ENCODE data around the gene HELZ.

GRCh38 chr17:67055811-67056745 lies 188.9 kb downstream of the HELZ start:
- no peak for TF ChIP-seq RAD21 (IDR thresholded peaks at IDR 0.05)
- no peak for TF ChIP-seq CTCF (IDR thresholded peaks at IDR 0.05; ENCODE audit: low read depth, low read length, missing input control)
- no peak for TF ChIP-seq TAF1 (conservative IDR thresholded peaks at IDR 0.05)
- TF ChIP-seq SP1 (IDR thresholded peaks at IDR 0.05) = no peak
- TF ChIP-seq YY1 (IDR thresholded peaks at IDR 0.05) = no peak
- no peak for TF ChIP-seq GABPA (IDR thresholded peaks at IDR 0.05 in 1 of 2, conservative IDR thresholded peaks at IDR 0.05 in 1 of 2)
- TF ChIP-seq MAX (IDR thresholded peaks at IDR 0.05) = no peak
- TF ChIP-seq REST (IDR thresholded peaks at IDR 0.05) = no peak
- no peak for TF ChIP-seq ZBTB33 (IDR thresholded peaks at IDR 0.05)
- TF ChIP-seq EGR1 (IDR thresholded peaks at IDR 0.05; ENCODE audit: low read depth in 2 of 2) = no peak
- TF ChIP-seq JUND (IDR thresholded peaks at IDR 0.05) = no peak
- no peak for TF ChIP-seq ATF3 (IDR thresholded peaks at IDR 0.05)
